HepG2 (cell line): ENCODE measurements around the gene RPL37A. TPM values are rescaled to one million over a fixed set of nuclear protein-coding genes. Genes with fewer than 3 reads are reported as not detected.

ENCODE experiments used
- ATAC-seq: fragments of 200-7000 bp; cut with Tn5 transposase; 3 replicates; pipeline ENCODE4 v1.9.1; 2020; ENCODE audit warnings: mild to moderate bottlenecking, moderate library complexity
- BruUV-seq: library from RNA; stranded (reverse); fragments of 400-500 nt; replicated peaks from 2 replicates; lab custom pipeline; 2021; lab: Mats Ljungman, UMichigan
- CTCF ChIA-PET: fragments of 300-600 bp; formaldehyde crosslinking; extraction: SDS; loops from one replicate; lab custom pipeline; 2021; ENCODE audit warnings: low total read pairs, inconsistent platforms, low intra/inter-chr PET ratio; lab: Yijun Ruan, JAX
- POLR2A ChIA-PET: fragments of 350-600 bp; sonication (Branson Sonifier 250); formaldehyde crosslinking; loops from one replicate; lab custom pipeline; 2020; ENCODE audit warnings: antibody characterized with exemption, inconsistent platforms; lab: Yijun Ruan, JAX
- DNase-seq: peaks from one replicate; pipeline ENCODE4 v3.0.0-alpha.2; 2015; ENCODE audit warnings: low spot score
- FAIRE-seq: peaks from 3 replicates; lab custom pipeline; 2011; peaks lifted over from hg19 to GRCh38; lab: Jason Lieb, UNC
- H2AFZ ChIP-seq: one replicate; pipeline ENCODE4 v1.6.1; 2011; ENCODE audit warnings: low read length, inconsistent platforms
- H3K27ac ChIP-seq: fragments of 300-600 bp; 3 replicates; pipeline ENCODE4 v1.8.0; 2011; ENCODE audit warnings: mixed run types, mild to moderate bottlenecking, mixed read lengths, low read length, inconsistent platforms; ENCODE audit not compliant: insufficient read depth; ENCODE audit errors: extremely low read length
- H3K27me3 ChIP-seq, 2 experiments: fragments of 200-600 bp in 1 of 2; 2 replicates in 1 of 2; 3 replicates in 1 of 2; pipeline versions ENCODE4 v1.6.0 to v1.8.0; 2011; ENCODE audit warnings: low read length in 2 of 2, mild to moderate bottlenecking in 2 of 2, moderate library complexity in 2 of 2, inconsistent platforms in 1 of 2; ENCODE audit not compliant: insufficient read depth in 2 of 2, control insufficient read depth in 1 of 2
- H3K36me3 ChIP-seq, 2 experiments: fragments of 200-600 bp in 1 of 2; replicated peaks in 1 of 2; 2 replicates in 1 of 2; 3 replicates in 1 of 2; pipeline versions ENCODE4 v1.5.1 to v1.8.0; 2011; ENCODE audit warnings: low read length in 2 of 2, inconsistent platforms in 1 of 2; ENCODE audit not compliant: insufficient read depth in 2 of 2, control insufficient read depth in 1 of 2
- H3K4me1 ChIP-seq: 2 replicates; pipeline ENCODE4 v1.5.1; 2012; ENCODE audit warnings: low read length, inconsistent platforms; ENCODE audit not compliant: insufficient read depth
- H3K4me2 ChIP-seq: 2 replicates; pipeline ENCODE4 v1.6.0; 2011; ENCODE audit warnings: low read depth, low read length, inconsistent platforms
- H3K4me3 ChIP-seq, 3 experiments: fragments of 200-600 bp in 1 of 3; sonication (generic), shearing (Covaris generic) in 1 of 3; replicated peaks in 1 of 3; 2 replicates each; pipeline ENCODE4 v1.5.1; 2011 to 2016; ENCODE audit warnings: low read length in 3 of 3, inconsistent platforms in 2 of 3, low read depth in 2 of 3, mild to moderate bottlenecking in 2 of 3, control low read depth in 1 of 3, mixed read lengths in 1 of 3; ENCODE audit not compliant: insufficient read depth in 1 of 3
- H3K79me2 ChIP-seq: one replicate; pipeline ENCODE4 v1.6.1; 2011; ENCODE audit warnings: low read length, inconsistent platforms; ENCODE audit not compliant: insufficient read depth
- H3K9ac ChIP-seq: 2 replicates; pipeline ENCODE4 v1.6.0; 2011; ENCODE audit warnings: mild to moderate bottlenecking, low read depth, low read length, inconsistent platforms; ENCODE audit not compliant: insufficient read depth
- H3K9me3 ChIP-seq: 2 replicates; pipeline ENCODE4 v1.5.1; 2012; ENCODE audit warnings: mild to moderate bottlenecking, low read length
- H4K20me1 ChIP-seq: 2 replicates; pipeline ENCODE4 v1.6.0; 2011; ENCODE audit warnings: inconsistent platforms, mild to moderate bottlenecking, low read length, moderate library complexity; ENCODE audit not compliant: insufficient read depth
- AHDC1 ChIP-seq: sonication (generic); formaldehyde crosslinking; IDR thresholded peaks from 2 replicates; pipeline ENCODE4 v1.5.1; 2020; ENCODE audit warnings: mild to moderate bottlenecking, missing genetic modification reagents, borderline replicate concordance
- CAMTA2 ChIP-seq: sonication (generic); formaldehyde crosslinking; IDR thresholded peaks from 2 replicates; pipeline ENCODE4 v1.4.0; 2020; ENCODE audit warnings: mild to moderate bottlenecking, missing genetic modification reagents, borderline replicate concordance
- DMAP1 ChIP-seq: IDR thresholded peaks from 2 replicates; pipeline ENCODE4 v1.6.1; 2016
- KDM2A ChIP-seq: sonication (generic); formaldehyde crosslinking; IDR thresholded peaks from 2 replicates; pipeline ENCODE4 v1.4.0; 2020; ENCODE audit warnings: low read depth, missing genetic modification reagents, borderline replicate concordance
- KMT2B ChIP-seq: IDR thresholded peaks from 2 replicates; pipeline ENCODE4 v1.6.1; 2016; ENCODE audit warnings: missing genetic modification reagents, missing compliant biosample characterization
- MBNL3 ChIP-seq: fragments of 250-450 bp; sonication (Bioruptor Pico); conservative IDR thresholded peaks from 2 replicates; pipeline ENCODE4 v1.8.0; 2022; ENCODE audit warnings: mild to moderate bottlenecking, inconsistent platforms
- NCOR1 ChIP-seq: fragments of 200-600 bp; sonication (generic); IDR thresholded peaks from 2 replicates; pipeline ENCODE4 v1.7.0; 2017; ENCODE audit warnings: antibody characterized with exemption, low read length, borderline replicate concordance
- RXRB ChIP-seq: IDR thresholded peaks from 2 replicates; pipeline ENCODE4 v1.6.1; 2016; ENCODE audit warnings: borderline replicate concordance, missing genetic modification reagents, missing compliant biosample characterization
- SCMH1 ChIP-seq: sonication (generic); formaldehyde crosslinking; IDR thresholded peaks from 2 replicates; pipeline ENCODE4 v1.9.0; 2021; ENCODE audit warnings: missing genetic modification reagents, mild to moderate bottlenecking, borderline replicate concordance
- SKI ChIP-seq: fragments of 450-650 bp; IDR thresholded peaks from one replicate; pipeline ENCODE4 v1.6.1; 2018; ENCODE audit warnings: mild to moderate bottlenecking; ENCODE audit not compliant: partially characterized antibody
- ZBTB38 ChIP-seq: sonication (generic); formaldehyde crosslinking; IDR thresholded peaks from 2 replicates; pipeline ENCODE4 v1.5.1; 2020; ENCODE audit warnings: mild to moderate bottlenecking, missing genetic modification reagents
- ZNF20 ChIP-seq: sonication (generic); formaldehyde crosslinking; IDR thresholded peaks from 2 replicates; pipeline ENCODE4 v1.4.0; 2020; ENCODE audit warnings: mild to moderate bottlenecking, moderate library complexity, missing genetic modification reagents
- ZNF232 ChIP-seq: sonication (generic); formaldehyde crosslinking; IDR thresholded peaks from 2 replicates; pipeline ENCODE4 v1.4.0; 2020; ENCODE audit warnings: missing genetic modification reagents, borderline replicate concordance
- ZNF609 ChIP-seq: sonication (generic); formaldehyde crosslinking; IDR thresholded peaks from 2 replicates; pipeline ENCODE4 v1.4.0; 2020; ENCODE audit warnings: mild to moderate bottlenecking, missing genetic modification reagents, borderline replicate concordance
- WGBS: methylation state at CpG from one replicate; pipeline ENCODE4 v1.1.6; 2017; ENCODE audit warnings: low lambda C conversion rate; 5-methylcytosine and 5-hydroxymethylcytosine counted together
- in situ Hi-C: cut with HindIII; loops from 2 replicates; pipeline ENCODE4 v1.10.0; 2017; ENCODE audit warnings: low pct_unique_long_range_greater_than_20kb; ENCODE audit not compliant: extremely low pct_ligation_motif_present
- intact Hi-C: fragments of 100-400 bp; cut with micrococcal nuclease; formaldehyde crosslinking; loops from one replicate; pipeline ENCODE4 v1.10.0; 2022; ENCODE audit not compliant: unreplicated experiment
- polyA plus RNA-seq, 8 experiments: library from polyadenylated mRNA; depleted of rRNA in 3 of 8; stranded (reverse) in 7 of 8; unstranded in 1 of 8; fragments of >200 nt; fragmentation: Illumina TruSeq in 4 of 8; extraction: Trizol in 4 of 8; gene quantifications; 2 replicates each; pipeline versions ENCODE4 v1.2.1 to v1.2.3, GENCODE V29; 2011 to 2016; ENCODE audit warnings: low read depth in 4 of 8, missing spikeins in 1 of 8, mixed read lengths in 1 of 8; ENCODE audit not compliant: insufficient read depth in 1 of 8
- total RNA-seq, 5 experiments: library from RNA; depleted of rRNA; stranded (reverse); fragments of >200 nt; fragmentation: Illumina TruSeq; extraction: Trizol; gene quantifications; 2 replicates each; pipeline ENCODE4 v1.2.3, GENCODE V29; 2016; ENCODE audit warnings: low read depth in 1 of 5

Gene RPL37A
- total and polyA plus RNA-seq, 2 of the 13 experiments (the other 11 are each of a cell fraction or from before 2014, with no cell fraction given), result 6,902 to 7,910 TPM

- intact Hi-C loops (no loop called here), in situ Hi-C loops (no loop called here)
- DNase-seq, result no peak
- TF ChIP-seq RXRB, result peak; percentile 64; the same call in 1 of the 2 replicates
- TF ChIP-seq ZNF20 (CRISPR knock-in tag), result no peak
- no peak for TF ChIP-seq ZNF609 (CRISPR knock-in tag)
- TF ChIP-seq MBNL3 (CRISPR knock-in tag), result no peak
- no peak for TF ChIP-seq CAMTA2 (CRISPR knock-in tag)
- no peak for TF ChIP-seq KMT2B
- no peak for TF ChIP-seq DMAP1
- TF ChIP-seq AHDC1 (CRISPR knock-in tag), result no peak
- no peak for TF ChIP-seq SKI
- no peak for TF ChIP-seq KDM2A (CRISPR knock-in tag)
- TF ChIP-seq NCOR1, result no peak
- no peak for TF ChIP-seq ZNF232 (CRISPR knock-in tag)
- no peak for TF ChIP-seq SCMH1 (CRISPR knock-in tag)
- no peak for TF ChIP-seq ZBTB38 (CRISPR knock-in tag)
Measured at GRCh38 chr2:216538538-216538937, 39.9 kb downstream of the RPL37A start.

More at GRCh38 chr2:216538538-216538937, 39.9 kb downstream of the RPL37A start:
- Histone ChIP-seq H4K20me1 (no peaks in the 10 kb centered on the region), H3K4me3 (no peak overlapping the region), H3K4me2 (peak overlapping the region; percentile 6; the same call in 1 of the 2 replicates), H3K4me1 (peaks cover 65% of the 10 kb centered on the region), H3K79me2 (no peaks in the 10 kb centered on the region), H3K36me3 (no peaks in the 10 kb centered on the region), H3K27ac (no peak overlapping the region), H3K9ac (no peak overlapping the region), H3K9me3 (no peaks in the 10 kb centered on the region), H3K27me3 (peaks cover 0 to 8% of the 10 kb centered on the region in 2 experiments; a peak in 1 of 5 replicates), H2AFZ (no peak overlapping the region)
- ChIA-PET CTCF (no interaction called here), POLR2A (no interaction called here)
- ATAC-seq, result peak; percentile 43; the same call in 2 of the 3 replicates
- under 1% methylated on average over 5 of the region's 5 CpGs for WGBS
- no TSS peak for BruUV-seq
- no peak for FAIRE-seq
